ENCODE results near the gene PRSS33.

DNA sequence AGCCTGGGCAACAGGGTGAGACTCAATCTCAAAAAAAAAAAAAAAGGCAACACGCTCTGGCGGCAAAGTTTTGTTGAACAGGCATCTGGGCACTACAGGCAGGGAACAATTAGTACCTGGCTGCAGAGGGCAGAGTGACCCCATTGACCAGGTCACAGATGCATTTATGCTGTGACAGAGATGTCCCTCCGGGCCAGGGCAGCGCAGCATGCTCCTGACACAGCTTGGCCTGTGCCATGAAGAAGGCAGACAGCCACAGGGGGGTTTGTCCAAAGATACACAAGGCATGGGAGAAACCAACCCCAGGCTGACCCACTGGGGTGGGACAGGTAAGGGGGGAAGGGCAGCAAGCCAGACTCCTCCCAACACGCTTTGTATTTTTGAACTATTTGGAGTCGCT lies 42.6 kb downstream of the PRSS33 start:
- TF ChIP-seq GATA2 (IDR thresholded peaks at IDR 0.05; ENCODE audit: low read depth, low read length) (no peak), GATA3 (IDR thresholded peaks at IDR 0.05; ENCODE audit: low read depth, low read length) (no peak)

All from SH-SY5Y (cell line).